CD14-positive monocyte (primary cell): Measurements from ENCODE around the gene ZFY. TPM values are rescaled to one million over a fixed set of nuclear protein-coding genes. Genes with fewer than 3 reads are reported as not detected.
A peak's percentile ranks its signal among the peaks of the same experiment; 100 is the strongest.

Experiments
- DNase-seq, 3 donors: peaks; one replicate each; pipeline ENCODE4 v3.0.0-alpha.2; 2011 to 2022
- H2AFZ ChIP-seq: 2 replicates; pipeline ENCODE4 v1.6.0; 2012; ENCODE audit warnings: mild to moderate bottlenecking, low read depth, low read length, inconsistent platforms; ENCODE audit not compliant: insufficient read depth, poor library complexity, severe bottlenecking
- H3K27ac ChIP-seq, 2 donors: 1 replicate in 1 of 2; 2 replicates in 1 of 2; pipeline ENCODE4 v1.5.1; 2012 to 2013; ENCODE audit warnings: low read length in 2 of 2, control low read depth in 1 of 2, inconsistent platforms in 1 of 2, low read depth in 1 of 2, mild to moderate bottlenecking in 1 of 2
- H3K27me3 ChIP-seq, 2 donors: one replicate each; pipeline versions ENCODE4 v1.6.0 to v1.6.1; 2011 to 2013; ENCODE audit warnings: low read length in 2 of 2; ENCODE audit not compliant: control insufficient read depth in 2 of 2, insufficient read depth in 2 of 2
- H3K36me3 ChIP-seq, 2 donors: replicated peaks in 1 of 2; 1 replicate in 1 of 2; 2 replicates in 1 of 2; pipeline versions ENCODE4 v1.5.1 to v1.6.1; 2012 to 2013; ENCODE audit warnings: low read length in 2 of 2, control low read depth in 1 of 2, inconsistent platforms in 1 of 2, mild to moderate bottlenecking in 1 of 2; ENCODE audit not compliant: insufficient read depth in 2 of 2, control insufficient read depth in 1 of 2
- H3K4me1 ChIP-seq, 2 donors: 1 replicate in 1 of 2; 2 replicates in 1 of 2; pipeline versions ENCODE4 v1.5.1 to v1.6.1; 2012 to 2013; ENCODE audit warnings: low read length in 2 of 2, control low read depth in 1 of 2, inconsistent platforms in 1 of 2, mild to moderate bottlenecking in 1 of 2, moderate library complexity in 1 of 2; ENCODE audit not compliant: insufficient read depth in 2 of 2, control insufficient read depth in 1 of 2
- H3K4me2 ChIP-seq: replicated peaks from 2 replicates; pipeline ENCODE3; 2012; ENCODE audit warnings: low read length, moderate library complexity, mild to moderate bottlenecking; ENCODE audit not compliant: poor library complexity, severe bottlenecking; ENCODE audit errors: extremely low read depth
- H3K4me3 ChIP-seq, 3 experiments: fragments of 200-600 bp in 1 of 3; sonication (generic) in 1 of 3; replicated peaks in 1 of 3; 1 replicate in 2 of 3; 2 replicates in 1 of 3; pipeline ENCODE4 v1.5.1; 2011 to 2013; ENCODE audit warnings: low read length in 3 of 3, mild to moderate bottlenecking in 3 of 3, control low read depth in 2 of 3, low read depth in 2 of 3, inconsistent platforms in 1 of 3, moderate library complexity in 1 of 3
- H3K79me2 ChIP-seq: 2 replicates; pipeline ENCODE4 v1.6.0; 2012; ENCODE audit warnings: mild to moderate bottlenecking, control low read depth, inconsistent platforms, low read length, moderate library complexity; ENCODE audit not compliant: insufficient read depth
- H3K9ac ChIP-seq: 2 replicates; pipeline ENCODE4 v1.6.0; 2017; ENCODE audit warnings: low read length, mild to moderate bottlenecking; ENCODE audit not compliant: insufficient read depth, poor library complexity, severe bottlenecking
- H3K9me3 ChIP-seq, 2 donors: replicated peaks in 1 of 2; 1 replicate in 1 of 2; 2 replicates in 1 of 2; pipeline versions ENCODE4 v1.5.1 to v1.6.1; 2012 to 2013; ENCODE audit warnings: low read length in 2 of 2, control low read depth in 1 of 2; ENCODE audit not compliant: control insufficient read depth in 1 of 2, insufficient read depth in 1 of 2
- H4K20me1 ChIP-seq: 2 replicates; pipeline ENCODE4 v1.6.0; 2012; ENCODE audit warnings: mild to moderate bottlenecking, low read length, control low read depth, moderate library complexity; ENCODE audit not compliant: insufficient read depth
- H3K27ac Mint-ChIP-seq, 7 donors: one replicate each; pipeline ENCODE4 v1.8.0; 2020; ENCODE audit warnings: mild to moderate bottlenecking in 7 of 7, mixed read lengths in 7 of 7, moderate library complexity in 6 of 7, inconsistent platforms in 2 of 7
- H3K27me3 Mint-ChIP-seq, 3 donors: one replicate each; pipeline ENCODE4 v1.8.0; 2021 to 2022; ENCODE audit warnings: low read depth in 3 of 3, mild to moderate bottlenecking in 3 of 3, mixed read lengths in 3 of 3, moderate library complexity in 3 of 3, inconsistent platforms in 1 of 3
- H3K36me3 Mint-ChIP-seq, 2 donors: one replicate each; pipeline ENCODE4 v1.8.0; 2020; ENCODE audit warnings: mixed read lengths in 2 of 2, inconsistent platforms in 1 of 2, mild to moderate bottlenecking in 1 of 2
- H3K4me1 Mint-ChIP-seq: one replicate; pipeline ENCODE4 v1.8.0; 2020; ENCODE audit warnings: mild to moderate bottlenecking, mixed read lengths
- H3K4me3 Mint-ChIP-seq, 2 donors: one replicate each; pipeline ENCODE4 v1.8.0; 2020; ENCODE audit warnings: mild to moderate bottlenecking in 2 of 2, mixed read lengths in 2 of 2, moderate library complexity in 1 of 2
- H3K9me3 Mint-ChIP-seq, 7 donors: one replicate each; pipeline ENCODE4 v1.8.0; 2020 to 2022; ENCODE audit warnings: mixed read lengths in 7 of 7, mild to moderate bottlenecking in 6 of 7, moderate library complexity in 6 of 7, inconsistent platforms in 2 of 7
- WGBS: methylation state at CpG from one replicate; pipeline ENCODE4 v1.1.5; 2013; ENCODE audit warnings: missing lambda C conversion rate; ENCODE audit not compliant: insufficient coverage; 5-methylcytosine and 5-hydroxymethylcytosine counted together
- intact Hi-C, 2 donors: fragments of 100-400 bp; cut with micrococcal nuclease; formaldehyde crosslinking; loops; one replicate each; pipeline versions ENCODE4 v1.15.0 to v1.15.1; 2023
- polyA plus RNA-seq, 3 donors: library from polyadenylated mRNA; depleted of rRNA in 1 of 3; unstranded in 2 of 3; stranded (reverse) in 1 of 3; fragments of 300-500 nt in 2 of 3; fragments of >200 nt in 1 of 3; fragmentation: Illumina TruSeq in 2 of 3; gene quantifications; 1 replicate in 2 of 3; 2 replicates in 1 of 3; pipeline ENCODE4 v1.2.3, GENCODE V29; 2012 to 2021
- TF ChIP-seq, protein P1 (sequence below): fragments of 200-600 bp; IDR thresholded peaks from one replicate; pipeline ENCODE4 v1.8.0; 2022; ENCODE audit warnings: antibody characterized with exemption, mild to moderate bottlenecking

Gene ZFY
- polyA plus RNA-seq, 3 donors = not detected

DNA sequence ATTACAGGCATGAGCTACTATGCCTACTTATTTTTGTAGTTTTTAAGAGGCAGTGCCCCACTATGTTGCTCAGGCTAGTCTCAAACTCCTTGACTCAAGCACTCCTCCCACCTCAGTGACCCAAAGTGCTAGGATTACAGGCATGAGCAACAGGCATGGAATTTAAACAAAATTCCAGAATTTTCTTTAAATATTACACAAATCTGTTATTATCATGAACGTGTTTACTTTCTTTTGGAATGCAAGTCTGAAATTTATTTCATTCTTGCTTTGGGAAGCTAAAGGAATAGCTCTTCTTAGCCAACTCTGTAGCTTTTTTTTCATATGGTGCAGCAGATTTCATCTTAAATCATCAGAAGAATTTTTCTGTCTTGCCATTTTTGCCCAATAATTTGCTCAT, 27.8 kb upstream of the ZFY start:
- no peaks in the 10 kb centered on the region for H3K36me3 Mint-ChIP-seq
- no peaks in the 10 kb centered on the region for H3K4me1 Mint-ChIP-seq
- H3K27ac Mint-ChIP-seq = no peak overlapping the region
- H2AFZ ChIP-seq = no peak overlapping the region
- H3K9ac ChIP-seq = no peak overlapping the region
- no peaks in the 10 kb centered on the region for H3K27me3 ChIP-seq
- intact Hi-C loops = no loop called here
- H3K27ac ChIP-seq = no peak overlapping the region
- peaks cover 0 to 5% of the 10 kb centered on the region in 2 donors for H3K9me3 ChIP-seq
- H3K9me3 Mint-ChIP-seq = peaks cover 0 to 9% (median 0%) of the 10 kb centered on the region in 7 donors
- no peaks in the 10 kb centered on the region for H3K79me2 ChIP-seq
- no CpG with 5 or more reads among the region's 1 CpG for WGBS
- no peaks in the 10 kb centered on the region for H3K4me1 ChIP-seq
- H3K27me3 Mint-ChIP-seq = peaks cover 0 to 2% (median 1%) of the 10 kb centered on the region in 3 donors
- DNase-seq = no peak
- H3K4me3 ChIP-seq = no peak overlapping the region
- H3K4me2 ChIP-seq = no peak overlapping the region
- H3K36me3 ChIP-seq = no peaks in the 10 kb centered on the region
- H4K20me1 ChIP-seq = no peaks in the 10 kb centered on the region
- TF ChIP-seq, protein P1, sequence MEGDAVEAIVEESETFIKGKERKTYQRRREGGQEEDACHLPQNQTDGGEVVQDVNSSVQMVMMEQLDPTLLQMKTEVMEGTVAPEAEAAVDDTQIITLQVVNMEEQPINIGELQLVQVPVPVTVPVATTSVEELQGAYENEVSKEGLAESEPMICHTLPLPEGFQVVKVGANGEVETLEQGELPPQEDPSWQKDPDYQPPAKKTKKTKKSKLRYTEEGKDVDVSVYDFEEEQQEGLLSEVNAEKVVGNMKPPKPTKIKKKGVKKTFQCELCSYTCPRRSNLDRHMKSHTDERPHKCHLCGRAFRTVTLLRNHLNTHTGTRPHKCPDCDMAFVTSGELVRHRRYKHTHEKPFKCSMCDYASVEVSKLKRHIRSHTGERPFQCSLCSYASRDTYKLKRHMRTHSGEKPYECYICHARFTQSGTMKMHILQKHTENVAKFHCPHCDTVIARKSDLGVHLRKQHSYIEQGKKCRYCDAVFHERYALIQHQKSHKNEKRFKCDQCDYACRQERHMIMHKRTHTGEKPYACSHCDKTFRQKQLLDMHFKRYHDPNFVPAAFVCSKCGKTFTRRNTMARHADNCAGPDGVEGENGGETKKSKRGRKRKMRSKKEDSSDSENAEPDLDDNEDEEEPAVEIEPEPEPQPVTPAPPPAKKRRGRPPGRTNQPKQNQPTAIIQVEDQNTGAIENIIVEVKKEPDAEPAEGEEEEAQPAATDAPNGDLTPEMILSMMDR = no peak
- H3K4me3 Mint-ChIP-seq = no peak overlapping the region

DNA sequence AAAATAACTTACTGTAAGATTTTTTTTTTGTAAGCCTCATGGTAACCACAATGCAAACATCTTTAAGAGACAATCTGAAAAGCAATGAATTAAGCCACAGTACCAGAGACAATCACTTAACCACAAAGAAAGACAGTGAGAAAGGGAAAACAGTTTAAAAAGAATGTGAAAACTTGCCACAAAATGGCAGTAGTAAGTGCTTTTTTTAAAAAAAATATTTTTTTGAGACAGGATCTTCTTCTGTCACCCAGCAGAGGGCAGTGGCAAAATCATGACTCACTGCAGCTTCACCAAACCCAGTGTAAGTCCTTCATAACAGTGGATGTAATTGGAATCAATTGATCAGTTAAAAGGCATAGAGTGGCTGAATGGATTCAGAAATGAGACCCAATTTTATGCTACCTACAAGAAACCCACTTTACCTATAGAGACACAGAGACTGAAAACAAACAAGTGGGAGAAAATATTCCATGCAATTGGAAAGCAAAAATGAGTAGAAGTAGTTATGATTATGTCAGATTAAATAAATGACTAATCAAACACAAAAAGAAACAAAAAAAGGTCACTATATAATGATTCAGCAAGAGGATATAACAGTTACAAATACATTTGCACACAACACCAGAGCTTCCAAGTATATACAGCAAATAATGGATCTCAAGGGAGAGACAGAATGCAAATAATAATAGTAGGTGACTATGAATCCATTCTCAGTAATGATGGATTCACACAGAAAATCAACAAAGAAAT, 21.9 kb upstream of the ZFY start:
- peaks cover 0 to 2% (median 0%) of the 10 kb centered on the region in 7 donors for H3K9me3 Mint-ChIP-seq
- Histone ChIP-seq H3K4me3 (no peak overlapping the region), H4K20me1 (no peaks in the 10 kb centered on the region), H3K9me3 (no peaks in the 10 kb centered on the region), H3K79me2 (no peaks in the 10 kb centered on the region), H3K4me1 (no peaks in the 10 kb centered on the region), H2AFZ (no peak overlapping the region), H3K36me3 (no peaks in the 10 kb centered on the region), H3K27me3 (no peaks in the 10 kb centered on the region), H3K4me2 (no peak overlapping the region), H3K27ac (no peak overlapping the region), H3K9ac (no peak overlapping the region)
- intact Hi-C loops = no loop called here
- H3K4me1 Mint-ChIP-seq = no peaks in the 10 kb centered on the region
- peaks cover 0 to 3% (median 2%) of the 10 kb centered on the region in 3 donors for H3K27me3 Mint-ChIP-seq
- H3K4me3 Mint-ChIP-seq = no peak overlapping the region
- DNase-seq = peak in 2 of 3 donors; percentile 26 to 56
- TF ChIP-seq, protein P1 = peak; percentile 55
- peak overlapping the region in 1 of 7 donors; percentile 26 for H3K27ac Mint-ChIP-seq
- H3K36me3 Mint-ChIP-seq = no peaks in the 10 kb centered on the region
